NCI-H1092 (cell line): Measurements from ENCODE around the gene LRRC59.
"Not testable (repeated sequence)": the region's sequence is repeated elsewhere in the genome, so short reads cannot be mapped to it uniquely, and the experiment has no call there.

Source experiments
- DNase-seq: peaks from one replicate; lab custom pipeline; 2025; lab: John Stamatoyannopoulos, UW

The LRRC59 gene

GRCh38 chr17:50346313-50347116, 50.8 kb downstream of the LRRC59 start:
- no peak for DNase-seq

GRCh38 chr17:50345432-50346312, 51.7 kb downstream of the LRRC59 start, which contains the start of gene XYLT2:
XYLT2 (plus strand) TSS chr17:50346126; CDS start chr17:50346141, 15 bp downstream.
- DNase-seq, result peak; percentile 68

GRCh38 chr17:50344731-50345365, 52.5 kb downstream of the LRRC59 start:
- no peak for DNase-seq

- DNase-seq, result no peak
These were observed 57.9 kb downstream of the LRRC59 start for GRCh38 chr17:50339381-50339780.

GRCh38 chr17:50338645-50339044, 58.7 kb downstream of the LRRC59 start:
- DNase-seq, result no peak

- no peak for DNase-seq
These were observed 59.4 kb downstream of the LRRC59 start for GRCh38 chr17:50337956-50338355.

- DNase-seq, result not testable (repeated sequence)
These were observed 63.8 kb downstream of the LRRC59 start for GRCh38 chr17:50333291-50334057.

GRCh38 chr17:50332196-50332595, 65.1 kb downstream of the LRRC59 start:
- no peak for DNase-seq
